Measurements from ENCODE around the gene ZNF511. TPM values are rescaled to one million over a fixed set of nuclear protein-coding genes. Genes with fewer than 3 reads are reported as not detected.
A peak's percentile ranks its signal among the peaks of the same experiment; 100 is the strongest.

The ZNF511 gene
- total and polyA plus RNA-seq, 9 of the 15 experiments (the other 6 are each of a cell fraction or from before 2014, with no cell fraction given): 0.61 to 69.3 (median 40.1) TPM

DNA sequence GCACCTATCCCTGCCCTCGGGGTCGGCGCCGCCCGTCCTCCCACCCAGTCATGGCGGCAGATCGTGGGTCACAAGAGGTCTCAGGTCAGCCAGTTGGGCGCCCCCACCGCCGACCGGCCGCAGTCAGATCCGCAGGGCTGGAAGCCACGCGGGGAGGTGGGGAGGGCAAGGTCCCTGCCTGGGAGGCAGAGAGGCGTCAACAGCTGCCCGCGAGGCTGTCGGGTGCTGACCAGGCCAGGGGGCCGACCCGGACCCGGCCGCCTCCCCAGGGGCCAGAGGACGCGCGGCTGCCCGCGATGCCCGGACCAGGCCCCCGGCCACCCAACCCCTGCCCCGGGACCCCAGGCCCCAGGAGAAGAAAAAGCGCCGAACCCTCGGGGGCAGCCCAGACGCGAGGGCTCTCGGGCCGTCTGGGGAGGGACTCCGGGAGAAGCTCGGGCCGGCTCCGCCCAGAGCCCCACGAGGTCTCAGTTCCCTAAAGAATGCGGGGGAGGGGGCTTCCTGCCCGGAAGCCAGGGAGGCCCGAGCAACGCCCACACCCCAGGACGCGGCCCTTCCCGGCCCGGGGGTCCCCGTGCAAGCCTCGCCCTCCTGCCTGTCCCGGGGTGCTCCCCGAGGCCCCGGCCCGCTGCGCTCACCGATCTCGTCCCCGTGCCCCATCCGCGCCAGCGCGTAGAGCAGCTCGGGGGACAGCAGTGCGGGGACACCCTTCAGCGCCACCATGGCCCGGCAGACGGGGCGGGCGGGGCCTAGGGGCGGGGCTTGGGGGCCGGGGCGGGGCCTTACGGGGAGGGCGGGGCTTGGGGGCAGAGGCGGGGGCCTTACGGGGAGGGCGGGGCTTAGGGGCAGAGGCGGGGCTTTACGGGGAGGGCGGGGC is 48.8 kb downstream of the ZNF511 start, which contains the start of gene FUOM (continued):
- TF ChIP-seq, protein P1, sequence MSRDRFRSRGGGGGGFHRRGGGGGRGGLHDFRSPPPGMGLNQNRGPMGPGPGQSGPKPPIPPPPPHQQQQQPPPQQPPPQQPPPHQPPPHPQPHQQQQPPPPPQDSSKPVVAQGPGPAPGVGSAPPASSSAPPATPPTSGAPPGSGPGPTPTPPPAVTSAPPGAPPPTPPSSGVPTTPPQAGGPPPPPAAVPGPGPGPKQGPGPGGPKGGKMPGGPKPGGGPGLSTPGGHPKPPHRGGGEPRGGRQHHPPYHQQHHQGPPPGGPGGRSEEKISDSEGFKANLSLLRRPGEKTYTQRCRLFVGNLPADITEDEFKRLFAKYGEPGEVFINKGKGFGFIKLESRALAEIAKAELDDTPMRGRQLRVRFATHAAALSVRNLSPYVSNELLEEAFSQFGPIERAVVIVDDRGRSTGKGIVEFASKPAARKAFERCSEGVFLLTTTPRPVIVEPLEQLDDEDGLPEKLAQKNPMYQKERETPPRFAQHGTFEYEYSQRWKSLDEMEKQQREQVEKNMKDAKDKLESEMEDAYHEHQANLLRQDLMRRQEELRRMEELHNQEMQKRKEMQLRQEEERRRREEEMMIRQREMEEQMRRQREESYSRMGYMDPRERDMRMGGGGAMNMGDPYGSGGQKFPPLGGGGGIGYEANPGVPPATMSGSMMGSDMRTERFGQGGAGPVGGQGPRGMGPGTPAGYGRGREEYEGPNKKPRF (IDR thresholded peaks at IDR 0.05; ENCODE audit: low read depth, low read length): no peak
- TF ChIP-seq U2AF2 (optimal IDR thresholded peaks at IDR 0.05; ENCODE audit: low read depth, low read length): no peak
- TF ChIP-seq ASH1L (IDR thresholded peaks at IDR 0.05; ENCODE audit: borderline replicate concordance, low read depth, partially characterized antibody): no peak
- TF ChIP-seq, protein P2, sequence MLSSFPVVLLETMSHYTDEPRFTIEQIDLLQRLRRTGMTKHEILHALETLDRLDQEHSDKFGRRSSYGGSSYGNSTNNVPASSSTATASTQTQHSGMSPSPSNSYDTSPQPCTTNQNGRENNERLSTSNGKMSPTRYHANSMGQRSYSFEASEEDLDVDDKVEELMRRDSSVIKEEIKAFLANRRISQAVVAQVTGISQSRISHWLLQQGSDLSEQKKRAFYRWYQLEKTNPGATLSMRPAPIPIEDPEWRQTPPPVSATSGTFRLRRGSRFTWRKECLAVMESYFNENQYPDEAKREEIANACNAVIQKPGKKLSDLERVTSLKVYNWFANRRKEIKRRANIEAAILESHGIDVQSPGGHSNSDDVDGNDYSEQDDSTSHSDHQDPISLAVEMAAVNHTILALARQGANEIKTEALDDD (IDR thresholded peaks at IDR 0.05): no peak
- no peak for TF ChIP-seq ZNF76 (CRISPR knock-in tag; IDR thresholded peaks at IDR 0.05; ENCODE audit: borderline replicate concordance)
- TF ChIP-seq RBM25 (IDR thresholded peaks at IDR 0.05; ENCODE audit: low read depth, low read length, severe bottlenecking): no peak
- TF ChIP-seq, protein P3, sequence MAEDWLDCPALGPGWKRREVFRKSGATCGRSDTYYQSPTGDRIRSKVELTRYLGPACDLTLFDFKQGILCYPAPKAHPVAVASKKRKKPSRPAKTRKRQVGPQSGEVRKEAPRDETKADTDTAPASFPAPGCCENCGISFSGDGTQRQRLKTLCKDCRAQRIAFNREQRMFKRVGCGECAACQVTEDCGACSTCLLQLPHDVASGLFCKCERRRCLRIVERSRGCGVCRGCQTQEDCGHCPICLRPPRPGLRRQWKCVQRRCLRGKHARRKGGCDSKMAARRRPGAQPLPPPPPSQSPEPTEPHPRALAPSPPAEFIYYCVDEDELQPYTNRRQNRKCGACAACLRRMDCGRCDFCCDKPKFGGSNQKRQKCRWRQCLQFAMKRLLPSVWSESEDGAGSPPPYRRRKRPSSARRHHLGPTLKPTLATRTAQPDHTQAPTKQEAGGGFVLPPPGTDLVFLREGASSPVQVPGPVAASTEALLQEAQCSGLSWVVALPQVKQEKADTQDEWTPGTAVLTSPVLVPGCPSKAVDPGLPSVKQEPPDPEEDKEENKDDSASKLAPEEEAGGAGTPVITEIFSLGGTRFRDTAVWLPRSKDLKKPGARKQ (CRISPR knock-in tag; IDR thresholded peaks at IDR 0.05): no peak
- no peak for TF ChIP-seq SIN3A (IDR thresholded peaks at IDR 0.05; ENCODE audit: borderline replicate concordance in 2 of 2, control insufficient read depth in 1 of 2, low read depth in 2 of 2, low read length in 2 of 2)
- TF ChIP-seq ZNF561 (CRISPR knock-in tag; conservative IDR thresholded peaks at IDR 0.05): no peak
- TF ChIP-seq CHCHD3 (CRISPR knock-in tag; IDR thresholded peaks at IDR 0.05): no peak
- TF ChIP-seq, protein P4, sequence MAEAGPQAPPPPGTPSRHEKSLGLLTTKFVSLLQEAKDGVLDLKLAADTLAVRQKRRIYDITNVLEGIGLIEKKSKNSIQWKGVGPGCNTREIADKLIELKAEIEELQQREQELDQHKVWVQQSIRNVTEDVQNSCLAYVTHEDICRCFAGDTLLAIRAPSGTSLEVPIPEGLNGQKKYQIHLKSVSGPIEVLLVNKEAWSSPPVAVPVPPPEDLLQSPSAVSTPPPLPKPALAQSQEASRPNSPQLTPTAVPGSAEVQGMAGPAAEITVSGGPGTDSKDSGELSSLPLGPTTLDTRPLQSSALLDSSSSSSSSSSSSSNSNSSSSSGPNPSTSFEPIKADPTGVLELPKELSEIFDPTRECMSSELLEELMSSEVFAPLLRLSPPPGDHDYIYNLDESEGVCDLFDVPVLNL (CRISPR knock-in tag; IDR thresholded peaks at IDR 0.05; ENCODE audit: low read depth): no peak
- peak; percentile 61 for TF ChIP-seq PCBP1 (IDR thresholded peaks at IDR 0.05; ENCODE audit: low read depth, low read length, poor library complexity, severe bottlenecking)
- TF ChIP-seq, protein P5, sequence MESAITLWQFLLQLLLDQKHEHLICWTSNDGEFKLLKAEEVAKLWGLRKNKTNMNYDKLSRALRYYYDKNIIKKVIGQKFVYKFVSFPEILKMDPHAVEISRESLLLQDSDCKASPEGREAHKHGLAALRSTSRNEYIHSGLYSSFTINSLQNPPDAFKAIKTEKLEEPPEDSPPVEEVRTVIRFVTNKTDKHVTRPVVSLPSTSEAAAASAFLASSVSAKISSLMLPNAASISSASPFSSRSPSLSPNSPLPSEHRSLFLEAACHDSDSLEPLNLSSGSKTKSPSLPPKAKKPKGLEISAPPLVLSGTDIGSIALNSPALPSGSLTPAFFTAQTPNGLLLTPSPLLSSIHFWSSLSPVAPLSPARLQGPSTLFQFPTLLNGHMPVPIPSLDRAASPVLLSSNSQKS (CRISPR knock-in tag; IDR thresholded peaks at IDR 0.05): no peak
- no peak for TF ChIP-seq RFX1 (IDR thresholded peaks at IDR 0.05)
- no peak for TF ChIP-seq SRF (CRISPR knock-in tag; IDR thresholded peaks at IDR 0.05)
- TF ChIP-seq FOXJ2 (tag; IDR thresholded peaks at IDR 0.05): no peak

Data from K562 (cell line).